GM12878 (cell line): ENCODE measurements around the gene FANCL. TPM values are rescaled to one million over a fixed set of nuclear protein-coding genes. Genes with fewer than 3 reads are reported as not detected.

Experiments used
- ATAC-seq: fragments of 200-7000 bp; cut with Tn5 transposase; 3 replicates; pipeline ENCODE4 v1.9.1; 2020; ENCODE audit warnings: mild to moderate bottlenecking, moderate library complexity
- BruUV-seq: library from RNA; stranded (reverse); fragments of 400-500 nt; replicated peaks from 2 replicates; lab custom pipeline; 2021; lab: Mats Ljungman, UMichigan
- CTCF ChIA-PET: fragments of 300-600 bp; sonication (Branson Sonifier 250); formaldehyde crosslinking; extraction: SDS; loops from one replicate; lab custom pipeline; 2021; ENCODE audit warnings: inconsistent platforms; lab: Yijun Ruan, JAX
- POLR2A ChIA-PET: fragments of 350-600 bp; formaldehyde crosslinking; extraction: SDS; loops from one replicate; lab custom pipeline; 2021; ENCODE audit warnings: inconsistent platforms; lab: Charles Lee
- RAD21 ChIA-PET: fragments of 300-600 bp; sonication (Branson Sonifier 250); formaldehyde crosslinking; loops from one replicate; lab custom pipeline; 2023; ENCODE audit warnings: antibody characterized with exemption; ENCODE audit not compliant: unreplicated experiment; lab: Charles Lee
- SMC1A ChIA-PET: fragments of 300-600 bp; sonication (Branson Sonifier 250); formaldehyde crosslinking; loops from one replicate; lab custom pipeline; 2023; ENCODE audit not compliant: unreplicated experiment, uncharacterized antibody; lab: Charles Lee
- DNase-seq: peaks from one replicate; pipeline ENCODE4 v3.0.0-alpha.2; 2011; ENCODE audit warnings: low read depth, low spot score
- FAIRE-seq: peaks from 3 replicates; lab custom pipeline; 2011; peaks lifted over from hg19 to GRCh38; lab: Jason Lieb, UNC
- H2AFZ ChIP-seq: 2 replicates; pipeline ENCODE4 v1.6.0; 2011; ENCODE audit warnings: low read depth, low read length, control low read depth; ENCODE audit not compliant: control insufficient read depth
- H3K27ac ChIP-seq: 2 replicates; pipeline ENCODE4 v1.5.1; 2011; ENCODE audit warnings: control low read depth; ENCODE audit not compliant: control insufficient read depth, insufficient read depth
- H3K27me3 ChIP-seq, 2 experiments: replicated peaks in 1 of 2; 2 replicates each; pipeline versions ENCODE4 v1.6.0 to v1.6.1; 2011; ENCODE audit warnings: low read length in 1 of 2; ENCODE audit not compliant: control insufficient read depth in 2 of 2, insufficient read depth in 2 of 2
- H3K36me3 ChIP-seq, 2 experiments: 2 replicates each; pipeline ENCODE4 v1.5.1; 2011; ENCODE audit warnings: low read length in 1 of 2; ENCODE audit not compliant: control insufficient read depth in 2 of 2, insufficient read depth in 2 of 2
- H3K4me1 ChIP-seq: 2 replicates; pipeline ENCODE4 v1.6.1; 2011; ENCODE audit warnings: mild to moderate bottlenecking, low read length, moderate library complexity, mixed read lengths; ENCODE audit not compliant: control insufficient read depth, insufficient read depth
- H3K4me2 ChIP-seq: 2 replicates; pipeline ENCODE4 v1.6.0; 2011; ENCODE audit warnings: control low read depth; ENCODE audit not compliant: control insufficient read depth, insufficient read depth
- H3K4me3 ChIP-seq: fragments of 200-600 bp; sonication (generic); 2 replicates; pipeline ENCODE4 v1.5.1; 2016
- H3K79me2 ChIP-seq: 2 replicates; pipeline ENCODE4 v1.6.0; 2011; ENCODE audit warnings: low read length; ENCODE audit not compliant: control insufficient read depth, insufficient read depth
- H3K9ac ChIP-seq: 2 replicates; pipeline ENCODE4 v1.8.0; 2011; ENCODE audit warnings: low read length, control low read depth, mixed read lengths; ENCODE audit not compliant: control insufficient read depth, insufficient read depth
- H3K9me3 ChIP-seq: replicated peaks from 3 replicates; pipeline ENCODE4 v1.5.1; 2011; ENCODE audit warnings: mild to moderate bottlenecking, low read length; ENCODE audit not compliant: control insufficient read depth, insufficient read depth
- H4K20me1 ChIP-seq: 2 replicates; pipeline ENCODE4 v1.6.0; 2011; ENCODE audit not compliant: control insufficient read depth, insufficient read depth
- CUX1 ChIP-seq: IDR thresholded peaks from 2 replicates; pipeline ENCODE4 v1.6.1; 2012; ENCODE audit warnings: improper control_type of control experiment, low read depth, low read length; ENCODE audit not compliant: insufficient replicate concordance
- NBN ChIP-seq: fragments of 450-650 bp; IDR thresholded peaks from 2 replicates; pipeline ENCODE4 v1.6.1; 2016
- NFXL1 ChIP-seq: fragments of 450-650 bp; IDR thresholded peaks from 2 replicates; pipeline ENCODE4 v1.6.1; 2017; ENCODE audit warnings: antibody characterized with exemption, mild to moderate bottlenecking, borderline replicate concordance
- POU2F2 ChIP-seq: IDR thresholded peaks from 3 replicates; pipeline ENCODE4 v1.6.1; 2011; ENCODE audit warnings: low read depth, mild to moderate bottlenecking, low read length, borderline replicate concordance
- SIX5 ChIP-seq: IDR thresholded peaks from 2 replicates; pipeline ENCODE4 v1.6.1; 2011; ENCODE audit warnings: mild to moderate bottlenecking, low read depth, low read length, moderate library complexity; ENCODE audit not compliant: severe bottlenecking
- STAT3 ChIP-seq: IDR thresholded peaks from 2 replicates; pipeline ENCODE4 v1.6.1; 2011; ENCODE audit warnings: low read depth, low read length, improper control_type of control experiment
- TCF12 ChIP-seq: IDR thresholded peaks from 2 replicates; pipeline ENCODE4 v1.6.1; 2011; ENCODE audit warnings: low read depth, mild to moderate bottlenecking, low read length
- WGBS: methylation state at CpG from one replicate; pipeline ENCODE4 v1.1.6; 2016; ENCODE audit warnings: low lambda C conversion rate; ENCODE audit not compliant: insufficient replicate concordance, insufficient coverage; ENCODE audit errors: missing lambda C conversion rate; 5-methylcytosine and 5-hydroxymethylcytosine counted together
- in situ Hi-C: fragments of 300-500 bp; cut with MboI; formaldehyde crosslinking; loops from 9 replicates; pipeline ENCODE4 v1.14.3; 2018; ENCODE audit warnings: mixed read lengths
- intact Hi-C: fragments of 100-400 bp; cut with micrococcal nuclease; formaldehyde crosslinking; loops from one replicate; pipeline ENCODE4 v1.14.2; 2022; ENCODE audit not compliant: unreplicated experiment
- polyA plus RNA-seq, 11 experiments: library from polyadenylated mRNA; depleted of rRNA in 4 of 11; unstranded in 6 of 11; stranded (reverse) in 5 of 11; fragments of >200 nt; fragmentation: Nextera tagmentation in 4 of 11; fragmentation: Illumina TruSeq in 1 of 11; extraction: Ambion mirVana in 4 of 11; extraction: Trizol in 1 of 11; gene quantifications; 1 replicate in 1 of 11; 2 replicates in 10 of 11; pipeline versions ENCODE4 v1.2.1 to v1.2.3, GENCODE V29; 2011 to 2016; ENCODE audit warnings: inconsistent platforms in 2 of 11, missing spikeins in 2 of 11, low read depth in 1 of 11
- total RNA-seq, 4 experiments: library from RNA; depleted of rRNA in 3 of 4; stranded (reverse); fragments of >200 nt in 3 of 4; fragmentation: Illumina TruSeq in 1 of 4; extraction: Trizol in 1 of 4; gene quantifications; 2 replicates each; pipeline versions ENCODE4 v1.2.1 to v1.2.3, GENCODE V29; 2013 to 2021

Gene FANCL
- total and polyA plus RNA-seq, 10 of the 15 experiments (the other 5 are each of a cell fraction or from before 2014, with no cell fraction given), result 30.8 to 90.5 (median 52.3) TPM

- TF ChIP-seq CUX1 (no peak), STAT3 (no peak), TCF12 (no peak), NBN (no peak)
- TF ChIP-seq, all 136 proteins: peak for 0
These were observed 6.0 kb downstream of the FANCL start (continued) for GRCh38 chr2:58235170-58235569.

- no peak overlapping the region for H3K4me2 ChIP-seq
- H3K4me3 ChIP-seq, result no peak overlapping the region
- no peak for ATAC-seq
- no peaks in the 10 kb centered on the region for H3K9me3 ChIP-seq
- intact Hi-C loops, result no loop called here
- H3K9ac ChIP-seq, result no peak overlapping the region
- H3K27ac ChIP-seq, result no peak overlapping the region
- WGBS, result 100% methylated on average over 1 of the region's 1 CpG
- ChIA-PET SMC1A (interaction anchor here (1.6 kb wide), 1 partner anchor 9 kb away, joined by 3 read pairs; no protein-coding TSS in a partner anchor), CTCF (no interaction called here), POLR2A (no interaction called here), RAD21 (no interaction called here)
- TF ChIP-seq POU2F2, result no peak
- TF ChIP-seq SIX5, result no peak
- no peak for TF ChIP-seq NFXL1
- no TSS peak for BruUV-seq
- no peaks in the 10 kb centered on the region for H4K20me1 ChIP-seq
- H3K36me3 ChIP-seq, result peaks cover 7 to 10% of the 10 kb centered on the region in 2 experiments
- no peak for FAIRE-seq
- no peak overlapping the region for H2AFZ ChIP-seq
- H3K4me1 ChIP-seq, result no peaks in the 10 kb centered on the region
- peaks cover 29% of the 10 kb centered on the region for H3K79me2 ChIP-seq
- in situ Hi-C loops, result no loop called here
- no peaks in the 10 kb centered on the region for H3K27me3 ChIP-seq
- no peak for DNase-seq
These were observed 12.8 kb downstream of the FANCL start for GRCh38 chr2:58228299-58228698.
